Pulmonary artery endothelial cell (primary cell): ENCODE measurements around the gene WT1. TPM values are rescaled to one million over a fixed set of nuclear protein-coding genes. Genes with fewer than 3 reads are reported as not detected.
"Not testable (repeated sequence)": the region's sequence is repeated elsewhere in the genome, so short reads cannot be mapped to it uniquely, and the experiment has no call there.

ENCODE experiments used
- DNase-seq: peaks from one replicate; pipeline ENCODE4 v3.0.0-alpha.2; 2011; ENCODE audit warnings: low read depth, low spot score
- total RNA-seq: library from RNA; depleted of rRNA; stranded (reverse); fragments of >200 nt; gene quantifications from 2 replicates; pipeline ENCODE4 v1.2.3, GENCODE V29; 2014

WT1 gene
- total RNA-seq: under 0.01 and 0.25 TPM in 2 replicates

- DNase-seq: no peak
These were observed at the start of gene WT1 for GRCh38 chr11:32435511-32435941. Gene WT1, minus strand, starts transcription at chr11:32435539.

GRCh38 chr11:32479291-32479690 is 44.0 kb upstream of the WT1 start:
- DNase-seq: no peak

GRCh38 chr11:32478277-32478731 is 43.0 kb upstream of the WT1 start:
- DNase-seq: no peak

GRCh38 chr11:32473282-32473909 is 38.1 kb upstream of the WT1 start:
- DNase-seq: no peak

GRCh38 chr11:32472226-32472625 is 36.9 kb upstream of the WT1 start:
- DNase-seq: no peak

- DNase-seq: not testable (repeated sequence)
These were observed 36.2 kb upstream of the WT1 start for GRCh38 chr11:32471544-32471943.

- no peak for DNase-seq
These were observed 34.5 kb upstream of the WT1 start for GRCh38 chr11:32469791-32470190.

GRCh38 chr11:32466279-32466915 is 31.1 kb upstream of the WT1 start:
- DNase-seq: no peak

- DNase-seq: no peak
These were observed 28.7 kb upstream of the WT1 start for GRCh38 chr11:32464078-32464477.

- no peak for DNase-seq
These were observed 26.8 kb upstream of the WT1 start for GRCh38 chr11:32462011-32462690.

- DNase-seq: no peak
These were observed 21.5 kb upstream of the WT1 start for GRCh38 chr11:32456864-32457263.

- no peak for DNase-seq
These were observed 19.7 kb upstream of the WT1 start for GRCh38 chr11:32454993-32455392.

GRCh38 chr11:32451808-32452207 is 16.5 kb upstream of the WT1 start:
- no peak for DNase-seq

GRCh38 chr11:32450372-32450771 is 15.0 kb upstream of the WT1 start:
- no peak for DNase-seq

GRCh38 chr11:32448232-32448631 is 12.9 kb upstream of the WT1 start:
- DNase-seq: no peak

- DNase-seq: no peak
These were observed 11.9 kb upstream of the WT1 start for GRCh38 chr11:32447252-32447651.

- no peak for DNase-seq
These were observed 10.9 kb upstream of the WT1 start for GRCh38 chr11:32446227-32446626.

- no peak for DNase-seq
These were observed 8.8 kb upstream of the WT1 start for GRCh38 chr11:32444186-32444585.

- DNase-seq: no peak
These were observed 5.6 kb upstream of the WT1 start for GRCh38 chr11:32440916-32441315.

- no peak for DNase-seq
These were observed 5.1 kb upstream of the WT1 start for GRCh38 chr11:32440312-32440908.

GRCh38 chr11:32439501-32440210 is 4.3 kb upstream of the WT1 start:
- DNase-seq: no peak
